GM23338 (cell line): ENCODE measurements around the gene RAB9A. TPM values are rescaled to one million over a fixed set of nuclear protein-coding genes. Genes with fewer than 3 reads are reported as not detected.
"Not testable (repeated sequence)": the region's sequence is repeated elsewhere in the genome, so short reads cannot be mapped to it uniquely, and the experiment has no call there.

Experiments
- ATAC-seq: fragments of 200-7000 bp; cut with Tn5 transposase; 3 replicates; pipeline ENCODE4 v1.9.1; 2020
- DNase-seq: peaks from one replicate; pipeline ENCODE4 v3.0.0-alpha.2; 2015; ENCODE audit warnings: low spot score
- H2AFZ ChIP-seq: fragments of 200-600 bp; sonication (generic); 2 replicates; pipeline ENCODE4 v1.8.0; 2016; ENCODE audit warnings: antibody characterized with exemption, mild to moderate bottlenecking, moderate library complexity
- H3F3A ChIP-seq: fragments of 200-600 bp; sonication (generic); replicated peaks from 2 replicates; pipeline ENCODE4 v1.8.0; 2017; ENCODE audit warnings: antibody characterized with exemption, mixed run types, low read depth
- H3K27ac ChIP-seq: fragments of 200-600 bp; sonication (generic); 2 replicates; pipeline ENCODE4 v1.6.1; 2016; ENCODE audit warnings: low read depth
- H3K27me3 ChIP-seq: fragments of 200-600 bp; sonication (generic); 2 replicates; pipeline ENCODE4 v1.8.0; 2016; ENCODE audit warnings: mild to moderate bottlenecking, mixed run types, moderate library complexity; ENCODE audit not compliant: insufficient read depth
- H3K36me3 ChIP-seq: fragments of 200-600 bp; sonication (generic); 2 replicates; pipeline ENCODE4 v1.8.0; 2016; ENCODE audit warnings: mild to moderate bottlenecking; ENCODE audit not compliant: insufficient read depth
- H3K4me1 ChIP-seq: fragments of 200-600 bp; sonication (generic); 2 replicates; pipeline ENCODE4 v1.8.0; 2016; ENCODE audit warnings: mild to moderate bottlenecking, moderate library complexity; ENCODE audit not compliant: insufficient read depth
- H3K4me2 ChIP-seq: fragments of 200-600 bp; sonication (generic); 2 replicates; pipeline ENCODE4 v1.7.1; 2017; ENCODE audit warnings: mixed run types
- H3K4me3 ChIP-seq: fragments of 200-600 bp; sonication (generic); 2 replicates; pipeline ENCODE4 v1.6.1; 2016; ENCODE audit warnings: mixed run types
- H3K79me2 ChIP-seq: fragments of 200-600 bp; sonication (generic); replicated peaks from 2 replicates; pipeline ENCODE4 v1.8.0; 2017; ENCODE audit warnings: mild to moderate bottlenecking; ENCODE audit not compliant: insufficient read depth
- H3K9me2 ChIP-seq: fragments of 200-600 bp; sonication (generic); 2 replicates; pipeline ENCODE4 v1.8.0; 2017; ENCODE audit not compliant: insufficient read depth
- H4K20me1 ChIP-seq: fragments of 200-600 bp; sonication (generic); replicated peaks from 2 replicates; pipeline ENCODE4 v1.8.0; 2017; ENCODE audit warnings: mild to moderate bottlenecking; ENCODE audit not compliant: insufficient read depth
- H3K27ac Mint-ChIP-seq: 2 replicates; pipeline ENCODE4 v1.8.0; 2020; ENCODE audit warnings: inconsistent platforms, mild to moderate bottlenecking, moderate library complexity, mixed read lengths
- H3K27me3 Mint-ChIP-seq: 3 replicates; pipeline ENCODE4 v1.8.0; 2022; ENCODE audit warnings: low read depth, mild to moderate bottlenecking, moderate library complexity, mixed read lengths, inconsistent platforms; ENCODE audit not compliant: insufficient read depth, poor library complexity
- H3K36me3 Mint-ChIP-seq: 3 replicates; pipeline ENCODE4 v1.8.0; 2021; ENCODE audit warnings: low read depth, mild to moderate bottlenecking, inconsistent platforms, moderate library complexity, mixed read lengths
- H3K4me1 Mint-ChIP-seq: 3 replicates; pipeline ENCODE4 v1.8.0; 2020; ENCODE audit warnings: mild to moderate bottlenecking, inconsistent platforms, mixed read lengths
- H3K4me3 Mint-ChIP-seq: 3 replicates; pipeline ENCODE4 v1.8.0; 2021; ENCODE audit warnings: moderate library complexity, mild to moderate bottlenecking, inconsistent platforms, mixed read lengths
- H3K9me3 Mint-ChIP-seq: 3 replicates; pipeline ENCODE4 v1.8.0; 2020; ENCODE audit warnings: moderate library complexity, mild to moderate bottlenecking, inconsistent platforms, mixed read lengths
- CTCF ChIP-seq, 2 experiments: fragments of 200-600 bp in 1 of 2; sonication (generic) in 1 of 2; conservative IDR thresholded peaks; 2 replicates each; pipeline versions ENCODE4 v1.5.1 to v1.6.1; 2016 to 2017; ENCODE audit warnings: antibody characterized with exemption in 2 of 2, low read depth in 2 of 2, mild to moderate bottlenecking in 2 of 2, moderate library complexity in 1 of 2
- ETS1 ChIP-seq: IDR thresholded peaks from 2 replicates; pipeline ENCODE4 v1.6.1; 2016; ENCODE audit warnings: antibody characterized with exemption
- POLR2AphosphoS5 ChIP-seq: IDR thresholded peaks from 2 replicates; pipeline ENCODE4 v1.6.1; 2016; ENCODE audit warnings: antibody characterized with exemption, low read depth
- STAT1 ChIP-seq: IDR thresholded peaks from one replicate; pipeline ENCODE4 v1.6.1; 2016; ENCODE audit warnings: antibody characterized with exemption; ENCODE audit not compliant: unreplicated experiment
- long read RNA-seq: library from polyadenylated mRNA; unstranded; transcript quantifications from one replicate; pipeline ENCODE4 v2.0.0, GENCODE V29; 2020; ENCODE audit not compliant: unreplicated experiment
- polyA plus RNA-seq: library from polyadenylated mRNA; unstranded; fragments of >200 nt; fragmentation: Nextera tagmentation; extraction: Ambion mirVana; gene quantifications from 2 replicates; pipeline ENCODE4 v1.2.1, GENCODE V29; 2016
- total RNA-seq: library from RNA; depleted of rRNA; stranded (reverse); fragments of >200 nt; shearing (Covaris generic); gene quantifications from 2 replicates; pipeline ENCODE4 v1.2.3, GENCODE V29; 2014; rRNA removed

Gene RAB9A
- total RNA-seq (36.8 and 45.1 TPM in 2 replicates), polyA plus RNA-seq (42.5 and 43.3 TPM in 2 replicates)
- long read RNA-seq, transcript RAB9A-203 (2 exons, 737 nt) = minor isoform, 10 of 32 reads
- long read RNA-seq, transcript RAB9A-202 (3 exons, 2,039 nt) = major isoform, 19 of 32 reads
- long read RNA-seq, partial matches to known transcripts = 0 of 32 reads
- long read RNA-seq, other reads (novel, unspliced or antisense) = 3 of 32 reads

- Mint-ChIP-seq H3K9me3 (no peaks in the 10 kb centered on the region), H3K4me3 (peak within 1 kb of the TSS; percentile 91), H3K4me1 (peaks cover 30% of the 10 kb centered on the region), H3K27me3 (peaks cover 5% of the 10 kb centered on the region), H3K36me3 (no peaks in the 10 kb centered on the region; the same call in 1 of the 3 replicates), H3K27ac (peak within 1 kb of the TSS; percentile 85)
- ATAC-seq = peak; percentile 94
- Histone ChIP-seq H3K79me2 (peaks cover 49% of the 10 kb centered on the region), H4K20me1 (peaks cover 9% of the 10 kb centered on the region), H3K4me3 (peak within 1 kb of the TSS; percentile 76), H3K27me3 (peaks cover 10% of the 10 kb centered on the region; the same call in 1 of the 2 replicates), H3K9me2 (no peaks in the 10 kb centered on the region), H3K27ac (0 out of 2 replicates have a peak within 1 kb of the TSS, but pooled peaks have one; percentile 32), H3K36me3 (no peaks in the 10 kb centered on the region), H3K4me2 (peak within 1 kb of the TSS; percentile 92), H3F3A (no peaks in the 10 kb centered on the region), H3K4me1 (peaks cover 26% of the 10 kb centered on the region), H2AFZ (peak within 1 kb of the TSS; percentile 69; the same call in 1 of the 2 replicates)
- no peak for TF ChIP-seq ETS1
- no peak for TF ChIP-seq STAT1
- peak; percentile 87 for TF ChIP-seq POLR2AphosphoS5
- no peak for TF ChIP-seq CTCF (conservative IDR thresholded peaks at IDR 0.05; ENCODE audit: low read depth in 2 of 2)
- DNase-seq = peak; percentile 79
Observed at GRCh38 chrX:13688958-13689740, at the start of gene RAB9A. Gene RAB9A (plus strand): TSS chrX:13689128. CDS start chrX:13708747, 19,619 bp downstream.

GRCh38 chrX:13641684-13642083 is 47.2 kb upstream of the RAB9A start:
- DNase-seq, H3K4me2 ChIP-seq, H3K4me1 Mint-ChIP-seq, H3K36me3 ChIP-seq, H3K9me2 ChIP-seq, H3K27ac ChIP-seq, H4K20me1 ChIP-seq, H3K4me3 ChIP-seq, H3K4me1 ChIP-seq, H3K27me3 Mint-ChIP-seq, H3K27ac Mint-ChIP-seq, H3K4me3 Mint-ChIP-seq, H2AFZ ChIP-seq, H3K36me3 Mint-ChIP-seq, H3K79me2 ChIP-seq, ATAC-seq, H3F3A ChIP-seq, H3K27me3 ChIP-seq: not testable (repeated sequence)
- peaks cover 11% of the 10 kb centered on the region for H3K9me3 Mint-ChIP-seq
